ENCODE results near the gene ANKRD1. TPM values are rescaled to one million over a fixed set of nuclear protein-coding genes. Genes with fewer than 3 reads are reported as not detected.
"Not testable (repeated sequence)": the region's sequence is repeated elsewhere in the genome, so short reads cannot be mapped to it uniquely, and the experiment has no call there.

Gene ANKRD1
- total RNA-seq, 6 experiments from 2014 or later, result 0.34 to 5.0 (median 4.7) TPM; not detected in 1

DNA sequence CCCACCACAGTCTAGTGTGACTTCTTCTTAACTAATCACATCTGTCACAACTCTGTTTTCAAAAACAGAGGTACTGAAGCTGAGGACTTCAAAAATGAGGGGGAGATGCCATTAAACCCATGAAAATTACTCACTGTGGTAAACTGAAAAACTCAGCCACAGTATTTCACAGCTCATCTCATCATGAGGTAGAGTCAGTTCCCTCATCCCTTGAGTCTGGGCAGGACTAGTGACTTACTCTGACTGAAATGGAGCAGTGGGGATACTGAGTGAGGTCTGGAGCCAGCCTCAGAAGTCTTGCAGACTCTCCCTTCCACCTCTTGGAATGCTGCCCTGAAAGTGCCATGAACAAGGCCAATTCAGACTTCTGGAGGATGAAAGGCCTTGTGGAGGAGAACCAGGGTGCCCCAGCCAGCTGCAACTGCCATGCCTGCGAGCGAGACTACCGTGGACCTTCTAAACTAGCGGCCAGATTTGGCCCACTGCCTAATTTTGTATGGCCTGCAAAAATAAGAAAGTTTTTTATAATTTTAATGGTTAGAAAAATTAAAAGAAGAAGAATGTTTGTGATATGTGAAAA is 24.7 kb upstream of the ANKRD1 start:
- H3K4me3 ChIP-seq, result no peak overlapping the region
- TF ChIP-seq, protein P1, sequence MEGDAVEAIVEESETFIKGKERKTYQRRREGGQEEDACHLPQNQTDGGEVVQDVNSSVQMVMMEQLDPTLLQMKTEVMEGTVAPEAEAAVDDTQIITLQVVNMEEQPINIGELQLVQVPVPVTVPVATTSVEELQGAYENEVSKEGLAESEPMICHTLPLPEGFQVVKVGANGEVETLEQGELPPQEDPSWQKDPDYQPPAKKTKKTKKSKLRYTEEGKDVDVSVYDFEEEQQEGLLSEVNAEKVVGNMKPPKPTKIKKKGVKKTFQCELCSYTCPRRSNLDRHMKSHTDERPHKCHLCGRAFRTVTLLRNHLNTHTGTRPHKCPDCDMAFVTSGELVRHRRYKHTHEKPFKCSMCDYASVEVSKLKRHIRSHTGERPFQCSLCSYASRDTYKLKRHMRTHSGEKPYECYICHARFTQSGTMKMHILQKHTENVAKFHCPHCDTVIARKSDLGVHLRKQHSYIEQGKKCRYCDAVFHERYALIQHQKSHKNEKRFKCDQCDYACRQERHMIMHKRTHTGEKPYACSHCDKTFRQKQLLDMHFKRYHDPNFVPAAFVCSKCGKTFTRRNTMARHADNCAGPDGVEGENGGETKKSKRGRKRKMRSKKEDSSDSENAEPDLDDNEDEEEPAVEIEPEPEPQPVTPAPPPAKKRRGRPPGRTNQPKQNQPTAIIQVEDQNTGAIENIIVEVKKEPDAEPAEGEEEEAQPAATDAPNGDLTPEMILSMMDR (IDR thresholded peaks at IDR 0.05), result no peak
- TF ChIP-seq POLR2A (IDR thresholded peaks at IDR 0.05), result no peak
- no peak for ATAC-seq
- no peaks in the 10 kb centered on the region for H3K36me3 ChIP-seq
- H3K4me1 ChIP-seq, result no peaks in the 10 kb centered on the region
- no peak overlapping the region for H3K27ac ChIP-seq
- H3K27me3 ChIP-seq, result no peaks in the 10 kb centered on the region
- no peak for DNase-seq
- intact Hi-C loops (cut with DNase I), result no loop called here
- 88% methylated on average over 4 of the region's 4 CpGs for WGBS (ENCODE audit: insufficient coverage, low coverage, low lambda C conversion rate, missing lambda C conversion rate)
- H3K9me3 ChIP-seq, result no peaks in the 10 kb centered on the region

DNA sequence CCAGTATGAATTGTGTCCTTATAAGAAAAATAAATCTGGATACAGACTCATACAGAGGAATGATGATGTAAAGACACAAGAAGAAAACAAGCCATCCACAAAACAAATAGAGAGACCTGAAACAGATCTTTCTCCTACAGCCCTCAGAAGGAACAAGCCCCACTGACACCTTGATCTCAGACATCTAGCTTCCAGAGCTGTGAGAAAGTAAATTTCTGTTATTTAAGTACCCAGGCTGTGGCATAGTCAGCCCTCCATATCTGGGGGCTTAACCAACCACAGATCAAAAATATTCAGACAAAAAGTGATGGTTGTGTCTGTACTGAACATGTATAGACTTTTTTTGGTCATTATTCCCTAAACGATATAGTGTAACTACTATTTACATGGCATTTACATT is 23.9 kb upstream of the ANKRD1 start:
- intact Hi-C loops (cut with DNase I), result no loop called here
- no peak for DNase-seq
- Histone ChIP-seq H3K4me3 (no peak overlapping the region), H3K4me1 (no peaks in the 10 kb centered on the region), H3K27ac (no peak overlapping the region), H3K27me3 (no peaks in the 10 kb centered on the region), H3K9me3 (no peaks in the 10 kb centered on the region), H3K36me3 (no peaks in the 10 kb centered on the region)
- no peak for ATAC-seq
- 84% methylated on average over 1 of the region's 1 CpG for WGBS (ENCODE audit: insufficient coverage, low coverage, low lambda C conversion rate, missing lambda C conversion rate)
- TF ChIP-seq, protein P1 (IDR thresholded peaks at IDR 0.05), result no peak
- TF ChIP-seq POLR2A (IDR thresholded peaks at IDR 0.05), result no peak

DNA sequence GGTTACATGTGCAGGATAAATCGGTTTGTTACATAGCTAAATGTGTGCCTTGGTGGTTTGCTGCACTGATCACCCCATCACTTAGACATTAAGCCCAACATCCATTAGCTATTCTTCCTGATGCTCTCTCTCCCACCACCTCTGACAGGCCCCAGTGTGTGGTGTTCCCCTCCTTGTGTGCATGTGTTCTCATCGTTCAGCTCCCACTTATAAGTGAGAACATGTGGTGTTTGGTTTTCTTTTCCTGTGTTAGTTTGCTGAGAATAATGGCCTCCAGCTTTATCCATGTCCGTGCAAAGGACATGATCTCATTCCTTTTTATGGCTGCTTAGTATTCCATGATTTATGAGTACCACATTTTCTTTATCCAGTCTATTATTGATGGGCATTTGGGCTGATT is 22.1 kb upstream of the ANKRD1 start:
- 70% methylated on average over 3 of the region's 3 CpGs for WGBS (ENCODE audit: insufficient coverage, low coverage, low lambda C conversion rate, missing lambda C conversion rate)
- ATAC-seq; H3K27me3 ChIP-seq; intact Hi-C loops (cut with DNase I); H3K4me1 ChIP-seq; H3K4me3 ChIP-seq; H3K27ac ChIP-seq; H3K9me3 ChIP-seq; DNase-seq; H3K36me3 ChIP-seq: not testable (repeated sequence)

DNA sequence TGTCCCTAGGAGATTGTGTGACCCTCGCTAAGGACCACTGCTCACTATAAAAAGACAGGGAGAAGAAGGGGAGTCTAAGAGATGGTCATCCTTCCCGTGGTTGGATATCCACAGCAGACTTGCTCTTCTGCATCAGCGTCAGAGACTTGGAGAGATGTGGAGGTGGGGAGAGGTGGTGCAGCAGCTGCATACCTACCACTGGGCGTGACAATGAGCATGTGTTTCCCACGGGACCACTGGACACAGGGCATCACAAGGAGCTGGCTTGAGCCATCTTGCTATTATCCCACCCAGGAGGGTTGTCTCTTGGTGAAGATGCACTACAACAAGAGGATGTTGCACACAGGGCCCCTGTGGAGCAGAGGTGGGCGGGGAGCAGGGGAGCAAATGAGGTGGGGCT is 18.8 kb upstream of the ANKRD1 start:
- H3K4me3 ChIP-seq, result no peak overlapping the region
- H3K9me3 ChIP-seq, result no peaks in the 10 kb centered on the region
- 73% methylated on average over 5 of the region's 6 CpGs for WGBS (ENCODE audit: insufficient coverage, low coverage, low lambda C conversion rate, missing lambda C conversion rate)
- no peaks in the 10 kb centered on the region for H3K36me3 ChIP-seq
- H3K27ac ChIP-seq, result no peak overlapping the region
- no peak for DNase-seq
- intact Hi-C loops (cut with DNase I), result no loop called here
- ATAC-seq, result no peak
- no peak for TF ChIP-seq POLR2A (IDR thresholded peaks at IDR 0.05)
- TF ChIP-seq, protein P1 (IDR thresholded peaks at IDR 0.05), result no peak
- H3K4me1 ChIP-seq, result no peaks in the 10 kb centered on the region
- no peaks in the 10 kb centered on the region for H3K27me3 ChIP-seq

- Histone ChIP-seq H3K27ac (no peak overlapping the region), H3K36me3 (no peaks in the 10 kb centered on the region), H3K9me3 (no peaks in the 10 kb centered on the region), H3K4me1 (no peaks in the 10 kb centered on the region), H3K27me3 (no peaks in the 10 kb centered on the region), H3K4me3 (no peak overlapping the region)
- ATAC-seq (no peak), DNase-seq (no peak)
- 89% methylated on average over 1 of the region's 1 CpG for WGBS (ENCODE audit: insufficient coverage, low coverage, low lambda C conversion rate, missing lambda C conversion rate)
- TF ChIP-seq, protein P1 (IDR thresholded peaks at IDR 0.05), result no peak
- no peak for TF ChIP-seq POLR2A (IDR thresholded peaks at IDR 0.05)
- intact Hi-C loops (cut with DNase I), result no loop called here
Observed at GRCh38 chr10:90939116-90939515, 18.2 kb upstream of the ANKRD1 start.
